Adrenal gland (tissue), 12 donors: ENCODE data around the gene ZNF786. TPM values are rescaled to one million over a fixed set of nuclear protein-coding genes. Genes with fewer than 3 reads are reported as not detected.

ENCODE experiments used
- DNase-seq, 7 donors: peaks; one replicate each; pipeline ENCODE4 v3.0.0-alpha.2; 2019 to 2020
- H3K27ac ChIP-seq, 5 donors: fragments of 200-600 bp; sonication (generic) in 4 of 5; 1 replicate in 3 of 5; 2 replicates in 2 of 5; pipeline versions ENCODE4 v1.5.1 to v1.8.0; 2016 to 2020; ENCODE audit warnings: mild to moderate bottlenecking in 1 of 5
- H3K27me3 ChIP-seq: fragments of 200-600 bp; 2 replicates; pipeline ENCODE4 v1.8.0; 2021
- H3K36me3 ChIP-seq, 2 donors: fragments of 200-600 bp; replicated peaks in 1 of 2; 1 replicate in 1 of 2; 2 replicates in 1 of 2; pipeline versions ENCODE4 v1.5.1 to v1.8.0; 2018 to 2022
- H3K4me1 ChIP-seq, 2 donors: fragments of 200-600 bp; replicated peaks in 1 of 2; 1 replicate in 1 of 2; 2 replicates in 1 of 2; pipeline versions ENCODE4 v1.5.1 to v1.8.0; 2018 to 2021
- H3K4me3 ChIP-seq, 4 donors: fragments of 200-600 bp; sonication (generic) in 3 of 4; one replicate each; pipeline ENCODE4 v1.5.1; 2016 to 2018
- H3K9me3 ChIP-seq, 3 donors: fragments of 200-600 bp; sonication (generic) in 1 of 3; replicated peaks in 1 of 3; 1 replicate in 2 of 3; 2 replicates in 1 of 3; pipeline versions ENCODE4 v1.5.1 to v1.8.0; 2016 to 2021
- POLR2A ChIP-seq, 2 donors: fragments of 450-650 bp; IDR thresholded peaks; one replicate each; pipeline ENCODE4 v1.6.1; 2017; ENCODE audit warnings: antibody characterized with exemption in 2 of 2, mild to moderate bottlenecking in 2 of 2, moderate library complexity in 1 of 2
- WGBS, 4 donors: extraction: QIAGEN DNeasy Blood & Tissue Kit in 2 of 4; methylation state at CpG; one replicate each; pipeline versions ENCODE4 v1.1.5 to v1.1.7; 2013 to 2017; 5-methylcytosine and 5-hydroxymethylcytosine counted together
- intact Hi-C, 2 donors: fragments of 100-400 bp; cut with DNase I; formaldehyde crosslinking; loops; one replicate each; pipeline versions ENCODE4 v1.14.1 to v1.15.0; 2022 to 2023
- polyA plus RNA-seq, 3 donors: library from polyadenylated mRNA; stranded (reverse); fragments of 200-250 nt in 2 of 3; fragments of 350-450 nt in 1 of 3; fragmentation: Illumina TruSeq in 1 of 3; extraction: RNeasy Lipid Tissue Mini Kit (QIAGEN cat#74804) in 1 of 3; gene quantifications; one replicate each; pipeline ENCODE4 v1.2.3, GENCODE V29; 2013 to 2014
- total RNA-seq, 9 donors: library from RNA; depleted of rRNA in 4 of 9; stranded (reverse); fragments of >200 nt in 4 of 9; fragments of 120-200 nt in 1 of 9; fragmentation: NEBNext Ultra II Directional in 1 of 9; extraction: Animal tissue kit (Norgen Biotek cat#: 25700) in 1 of 9; gene quantifications; one replicate each; pipeline versions ENCODE4 v1.1.0 to v1.2.4, GENCODE V29; 2013 to 2023
- TF ChIP-seq, protein P1 (sequence below), 6 experiments: fragments of 450-650 bp in 4 of 6; fragments of 200-600 bp in 2 of 6; sonication (generic) in 1 of 6; IDR thresholded peaks; 1 replicate in 5 of 6; 2 replicates in 1 of 6; pipeline versions ENCODE4 v1.5.1 to v1.8.0; 2016 to 2021; ENCODE audit warnings: antibody characterized with exemption in 6 of 6, mild to moderate bottlenecking in 2 of 6, moderate library complexity in 1 of 6
- donor health status: healthy with polysubstance abuse.
- donor health status: Bipolar disorder and iron deficiency.
- donor health status: DM: yes; HTN: yes; CAD: no.
- donor health status: DM: no; HTN: no; CAD: no.
- donor health status: DM: no; HTN: no; CAD: no.
- donor health status: DM: yes; HTN: yes; CAD: no.

Gene ZNF786
- total and polyA plus RNA-seq, 12 donors, result 2.6 to 13.0 (median 4.8) TPM

DNA sequence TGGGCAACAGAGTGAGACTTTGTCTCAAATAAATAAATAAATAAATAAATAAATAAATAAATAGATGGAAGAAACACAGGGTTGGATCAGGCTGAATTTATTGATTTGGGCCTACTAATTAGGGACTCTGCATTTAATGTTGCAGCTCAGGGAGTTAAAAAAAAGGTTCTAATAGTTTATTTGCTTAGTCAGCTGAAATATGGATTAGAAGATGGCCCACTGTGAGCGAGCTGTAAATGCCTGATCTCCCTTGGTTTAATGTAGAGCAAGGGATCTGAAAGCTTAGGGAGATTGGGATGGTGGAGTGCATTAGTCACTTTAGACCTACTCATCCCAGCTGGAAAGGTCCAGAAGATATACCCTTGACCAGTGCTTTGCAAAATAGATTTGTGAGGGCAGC lies 37.1 kb downstream of the ZNF786 start:
- no peak overlapping the region for H3K27ac ChIP-seq
- TF ChIP-seq, protein P1, sequence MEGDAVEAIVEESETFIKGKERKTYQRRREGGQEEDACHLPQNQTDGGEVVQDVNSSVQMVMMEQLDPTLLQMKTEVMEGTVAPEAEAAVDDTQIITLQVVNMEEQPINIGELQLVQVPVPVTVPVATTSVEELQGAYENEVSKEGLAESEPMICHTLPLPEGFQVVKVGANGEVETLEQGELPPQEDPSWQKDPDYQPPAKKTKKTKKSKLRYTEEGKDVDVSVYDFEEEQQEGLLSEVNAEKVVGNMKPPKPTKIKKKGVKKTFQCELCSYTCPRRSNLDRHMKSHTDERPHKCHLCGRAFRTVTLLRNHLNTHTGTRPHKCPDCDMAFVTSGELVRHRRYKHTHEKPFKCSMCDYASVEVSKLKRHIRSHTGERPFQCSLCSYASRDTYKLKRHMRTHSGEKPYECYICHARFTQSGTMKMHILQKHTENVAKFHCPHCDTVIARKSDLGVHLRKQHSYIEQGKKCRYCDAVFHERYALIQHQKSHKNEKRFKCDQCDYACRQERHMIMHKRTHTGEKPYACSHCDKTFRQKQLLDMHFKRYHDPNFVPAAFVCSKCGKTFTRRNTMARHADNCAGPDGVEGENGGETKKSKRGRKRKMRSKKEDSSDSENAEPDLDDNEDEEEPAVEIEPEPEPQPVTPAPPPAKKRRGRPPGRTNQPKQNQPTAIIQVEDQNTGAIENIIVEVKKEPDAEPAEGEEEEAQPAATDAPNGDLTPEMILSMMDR (IDR thresholded peaks at IDR 0.05), result no peak
- TF ChIP-seq POLR2A (IDR thresholded peaks at IDR 0.05), result no peak
- H3K9me3 ChIP-seq, result no peaks in the 10 kb centered on the region
- H3K4me1 ChIP-seq, result no peaks in the 10 kb centered on the region
- DNase-seq, result no peak
- no peaks in the 10 kb centered on the region for H3K36me3 ChIP-seq
- no peak overlapping the region for H3K4me3 ChIP-seq
- intact Hi-C loops, result no loop called here
- 90 to 100% (median 98%) methylated on average over 1 of the region's 1 CpG for WGBS, 4 donors
- no peaks in the 10 kb centered on the region for H3K27me3 ChIP-seq

DNA sequence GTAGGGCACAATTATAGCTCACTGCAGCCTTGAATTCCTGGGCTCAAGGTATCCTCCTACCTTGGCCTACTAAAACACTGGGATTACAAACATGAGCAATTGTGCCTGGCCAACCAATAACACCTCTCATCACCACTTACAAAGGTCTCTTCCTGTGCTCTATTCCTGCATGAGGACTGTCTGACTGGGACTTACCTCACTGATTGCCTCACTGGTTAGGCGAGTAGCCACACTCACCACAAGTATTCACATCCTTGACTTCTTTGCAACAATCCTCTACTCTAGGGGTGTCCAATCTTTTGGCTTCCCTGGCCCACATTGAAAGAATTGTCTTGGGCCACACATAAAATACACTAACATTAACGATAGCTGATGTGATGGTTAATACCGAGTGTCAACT lies 39.6 kb downstream of the ZNF786 start:
- no peaks in the 10 kb centered on the region for H3K36me3 ChIP-seq
- DNase-seq, result no peak
- no peak overlapping the region for H3K27ac ChIP-seq
- H3K4me3 ChIP-seq, result no peak overlapping the region
- 88 to 90% (median 89%) methylated on average over 3 of the region's 3 CpGs for WGBS, 4 donors
- intact Hi-C loops, result no loop called here
- no peak for TF ChIP-seq POLR2A (IDR thresholded peaks at IDR 0.05)
- TF ChIP-seq, protein P1 (IDR thresholded peaks at IDR 0.05), result no peak
- H3K27me3 ChIP-seq, result no peaks in the 10 kb centered on the region
- H3K4me1 ChIP-seq, result no peaks in the 10 kb centered on the region
- no peaks in the 10 kb centered on the region for H3K9me3 ChIP-seq

DNA sequence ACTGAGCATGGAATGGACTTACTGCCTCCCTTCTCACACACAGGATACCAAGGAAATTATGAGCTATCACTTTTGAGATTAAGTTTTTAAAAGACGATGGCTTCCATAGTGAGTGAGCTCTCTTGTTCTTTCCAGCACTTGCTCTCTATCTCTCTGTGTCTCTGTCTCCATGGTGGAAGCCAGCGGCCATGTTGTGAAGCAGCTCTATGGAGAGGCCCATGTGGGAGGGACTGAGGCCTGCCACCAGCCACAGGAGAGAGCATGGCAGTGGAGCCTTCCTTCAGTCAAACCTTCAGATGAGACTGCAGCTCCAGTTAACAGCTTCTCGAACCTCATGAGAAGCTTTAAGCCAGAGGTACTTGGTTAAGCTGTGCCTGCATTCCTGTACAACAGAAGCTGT lies 41.7 kb downstream of the ZNF786 start:
- no peak overlapping the region for H3K4me3 ChIP-seq

GRCh38 chr7:149046416-149046815 lies 44.1 kb downstream of the ZNF786 start:
- intact Hi-C loops, result no loop called here
- Histone ChIP-seq H3K27me3 (no peaks in the 10 kb centered on the region), H3K4me1 (no peaks in the 10 kb centered on the region), H3K27ac (no peak overlapping the region), H3K36me3 (no peaks in the 10 kb centered on the region), H3K4me3 (no peak overlapping the region), H3K9me3 (no peaks in the 10 kb centered on the region)
- no peak for DNase-seq
- WGBS, 4 donors, result 95 to 100% (median 98%) methylated on average over 2 of the region's 2 CpGs
- TF ChIP-seq, protein P1 (IDR thresholded peaks at IDR 0.05), result no peak
- no peak for TF ChIP-seq POLR2A (IDR thresholded peaks at IDR 0.05)

More for the DNA sequence above, 41.7 kb downstream of the ZNF786 start:
- 74 to 100% (median 89%) methylated on average over 2 to 3 of the region's 3 CpGs for WGBS, 4 donors
- intact Hi-C loops, result no loop called here
- H3K9me3 ChIP-seq, result no peaks in the 10 kb centered on the region
- no peaks in the 10 kb centered on the region for H3K36me3 ChIP-seq
- H3K4me1 ChIP-seq, result no peaks in the 10 kb centered on the region
- no peak for DNase-seq
- no peak overlapping the region for H3K27ac ChIP-seq
- H3K27me3 ChIP-seq, result no peaks in the 10 kb centered on the region
- TF ChIP-seq POLR2A (IDR thresholded peaks at IDR 0.05), result no peak
- TF ChIP-seq, protein P1 (IDR thresholded peaks at IDR 0.05), result no peak
